GM18526 (cell line): ENCODE measurements around the gene MRPL48.

Source experiments
- POLR2A ChIP-seq: IDR thresholded peaks from 3 replicates; pipeline ENCODE4 v1.6.1; 2011; ENCODE audit not compliant: insufficient read length; ENCODE audit errors: extremely low read depth

MRPL48 gene

GRCh38 chr11:73893041-73893440, 105.4 kb downstream of the MRPL48 start:
- TF ChIP-seq POLR2A, result no peak

GRCh38 chr11:73894725-73895335, 107.2 kb downstream of the MRPL48 start:
- no peak for TF ChIP-seq POLR2A

GRCh38 chr11:73902303-73902702, 114.6 kb downstream of the MRPL48 start:
- TF ChIP-seq POLR2A, result no peak

GRCh38 chr11:73907191-73907590, 119.5 kb downstream of the MRPL48 start:
- no peak for TF ChIP-seq POLR2A

GRCh38 chr11:73912026-73912425, 124.4 kb downstream of the MRPL48 start:
- TF ChIP-seq POLR2A, result no peak

GRCh38 chr11:73913472-73913871, 125.8 kb downstream of the MRPL48 start:
- TF ChIP-seq POLR2A, result no peak

- no peak for TF ChIP-seq POLR2A
These were observed 126.6 kb downstream of the MRPL48 start for GRCh38 chr11:73914284-73914683.
